Panc1 (cell line): ENCODE results near the gene C9orf43. TPM values are rescaled to one million over a fixed set of nuclear protein-coding genes. Genes with fewer than 3 reads are reported as not detected.
"Not testable (repeated sequence)": the region's sequence is repeated elsewhere in the genome, so short reads cannot be mapped to it uniquely, and the experiment has no call there.

ENCODE experiments used
- ATAC-seq: fragments of 200-7000 bp; cut with Tn5 transposase; 2 replicates; pipeline ENCODE4 v1.9.1; 2020; ENCODE audit warnings: mild to moderate bottlenecking, moderate library complexity
- BruUV-seq: library from RNA; stranded (reverse); fragments of 400-500 nt; replicated peaks from 2 replicates; lab custom pipeline; 2021; lab: Mats Ljungman, UMichigan
- CTCF ChIA-PET: fragments of 300-600 bp; sonication (Branson Sonifier 250); formaldehyde crosslinking; loops from one replicate; lab custom pipeline; 2022; ENCODE audit warnings: antibody characterized with exemption; lab: Charles Lee
- POLR2A ChIA-PET: fragments of 300-600 bp; sonication (Branson Sonifier 250); formaldehyde crosslinking; loops from one replicate; lab custom pipeline; 2022; ENCODE audit warnings: antibody characterized with exemption; lab: Charles Lee
- DNase-seq: peaks from one replicate; pipeline ENCODE4 v3.0.0-alpha.2; 2010; ENCODE audit warnings: low read depth, low spot score
- H3K27ac ChIP-seq: 2 replicates; pipeline ENCODE4 v1.5.1; 2011; ENCODE audit warnings: mild to moderate bottlenecking, low read length, inconsistent platforms
- H3K27me3 ChIP-seq: fragments of 200-500 bp; sonication (Bioruptor generic); 2 replicates; pipeline ENCODE4 v1.6.0; 2014; ENCODE audit warnings: low read length, inconsistent platforms; ENCODE audit not compliant: control insufficient read depth, insufficient read depth
- H3K36me3 ChIP-seq: fragments of 200-500 bp; sonication (Bioruptor generic); 2 replicates; pipeline ENCODE4 v1.5.1; 2014; ENCODE audit warnings: inconsistent platforms, mild to moderate bottlenecking, low read length, moderate library complexity; ENCODE audit not compliant: control insufficient read depth, insufficient read depth
- H3K4me1 ChIP-seq: 2 replicates; pipeline ENCODE4 v1.5.1; 2011; ENCODE audit warnings: inconsistent platforms, mild to moderate bottlenecking, low read length, moderate library complexity; ENCODE audit not compliant: control insufficient read depth, insufficient read depth
- H3K4me3 ChIP-seq, 2 experiments: 2 replicates each; pipeline ENCODE4 v1.5.1; 2011 to 2012; ENCODE audit warnings: low read depth in 2 of 2, low read length in 2 of 2, mild to moderate bottlenecking in 2 of 2, inconsistent platforms in 1 of 2, moderate library complexity in 1 of 2
- H3K9me3 ChIP-seq: fragments of 200-500 bp; sonication (Bioruptor generic); 2 replicates; pipeline ENCODE4 v1.5.1; 2014; ENCODE audit warnings: low read depth, mild to moderate bottlenecking, inconsistent platforms, low read length, moderate library complexity; ENCODE audit not compliant: control insufficient read depth, insufficient read depth
- CTCF ChIP-seq: fragments of 450-650 bp; IDR thresholded peaks from 2 replicates; pipeline ENCODE4 v1.5.1; 2017; ENCODE audit warnings: mild to moderate bottlenecking
- POLR2AphosphoS5 ChIP-seq: IDR thresholded peaks from 2 replicates; pipeline ENCODE4 v1.6.1; 2012; ENCODE audit warnings: mild to moderate bottlenecking, low read depth, low read length, moderate library complexity
- REST ChIP-seq, 2 experiments: IDR thresholded peaks; 2 replicates each; pipeline ENCODE4 v1.6.1; 2011 to 2012; ENCODE audit warnings: low read depth in 2 of 2, control low read depth in 1 of 2, low read length in 1 of 2, mild to moderate bottlenecking in 1 of 2, moderate library complexity in 1 of 2; ENCODE audit not compliant: insufficient read depth in 1 of 2
- SIN3A ChIP-seq: IDR thresholded peaks from 2 replicates; pipeline ENCODE4 v1.6.1; 2012; ENCODE audit warnings: low read depth, mild to moderate bottlenecking, low read length, moderate library complexity, borderline replicate concordance; ENCODE audit not compliant: insufficient read depth
- TCF7L2 ChIP-seq: IDR thresholded peaks from 2 replicates; pipeline ENCODE4 v1.6.1; 2011; ENCODE audit warnings: mild to moderate bottlenecking, low read depth, low read length, inconsistent platforms
- in situ Hi-C: cut with HindIII; loops from 2 replicates; pipeline ENCODE4 v1.10.0; 2016; ENCODE audit warnings: low sequenced_read_pairs, low pct_unique_long_range_greater_than_20kb
- intact Hi-C: fragments of 100-400 bp; cut with micrococcal nuclease; formaldehyde crosslinking; loops from one replicate; pipeline ENCODE4 v1.10.0; 2022; ENCODE audit not compliant: unreplicated experiment
- total RNA-seq: library from RNA; stranded (reverse); gene quantifications from one replicate; pipeline ENCODE4 v1.2.1, GENCODE V29; 2021; ENCODE audit not compliant: unreplicated experiment

Gene C9orf43
- total RNA-seq, 1 experiment from 2014 or later, result 1.2 TPM

- Histone ChIP-seq H3K9me3 (no peaks in the 10 kb centered on the region), H3K27me3 (no peaks in the 10 kb centered on the region), H3K4me3 (no peak overlapping the region), H3K4me1 (peaks cover 5% of the 10 kb centered on the region; the same call in 1 of the 2 replicates), H3K36me3 (no peaks in the 10 kb centered on the region), H3K27ac (no peak overlapping the region)
- POLR2A ChIA-PET, result interaction anchor here (0.6 kb wide), 1 partner anchor 12 kb away, joined by 3 read pairs; no protein-coding TSS in a partner anchor
- CTCF ChIA-PET, result no interaction called here
- BruUV-seq, result no TSS peak
- intact Hi-C loops (no loop called here), in situ Hi-C loops (no loop called here)
- TF ChIP-seq POLR2AphosphoS5, result no peak
- no peak for TF ChIP-seq TCF7L2
- no peak for TF ChIP-seq SIN3A
- no peak for TF ChIP-seq CTCF
- TF ChIP-seq REST (IDR thresholded peaks at IDR 0.05; ENCODE audit: insufficient read depth in 1 of 2, low read depth in 2 of 2, low read length in 1 of 2), result no peak
- no peak for ATAC-seq
- no peak for DNase-seq
Observed at GRCh38 chr9:113363336-113363735, 47.2 kb upstream of the C9orf43 start.

GRCh38 chr9:113364951-113365350 is 45.6 kb upstream of the C9orf43 start:
- no peaks in the 10 kb centered on the region for H3K9me3 ChIP-seq
- intact Hi-C loops, result no loop called here
- CTCF ChIA-PET, result no interaction called here
- H3K4me1 ChIP-seq, result peaks cover 5% of the 10 kb centered on the region; the same call in 1 of the 2 replicates
- no TSS peak for BruUV-seq
- POLR2A ChIA-PET, result interaction anchor here (0.6 to 0.7 kb wide), 3 partner anchors 44 to 614 kb away, joined by 4 to 7 read pairs (median 6); no protein-coding TSS in a partner anchor
- no peaks in the 10 kb centered on the region for H3K27me3 ChIP-seq
- no peaks in the 10 kb centered on the region for H3K36me3 ChIP-seq
- in situ Hi-C loops, result no loop called here
- TF ChIP-seq CTCF (no peak), TCF7L2 (no peak), POLR2AphosphoS5 (no peak), REST (IDR thresholded peaks at IDR 0.05; ENCODE audit: insufficient read depth in 1 of 2, low read depth in 2 of 2, low read length in 1 of 2) (no peak), SIN3A (no peak)
- no peak overlapping the region for H3K27ac ChIP-seq
- H3K4me3 ChIP-seq, result no peak overlapping the region
- DNase-seq (no peak), ATAC-seq (no peak)

GRCh38 chr9:113365652-113366051 is 44.9 kb upstream of the C9orf43 start:
- H3K4me1 ChIP-seq, in situ Hi-C loops, CTCF ChIA-PET, H3K9me3 ChIP-seq, ATAC-seq, H3K27ac ChIP-seq, intact Hi-C loops, H3K36me3 ChIP-seq, BruUV-seq, H3K4me3 ChIP-seq, H3K27me3 ChIP-seq, DNase-seq: not testable (repeated sequence)
- POLR2A ChIA-PET, result interaction anchor here (0.7 kb wide), 1 partner anchor 233 kb away, joined by 6 read pairs; no protein-coding TSS in a partner anchor
